OCI-LY7 (cell line): Measurements from ENCODE around the gene MYLK4. TPM values are rescaled to one million over a fixed set of nuclear protein-coding genes. Genes with fewer than 3 reads are reported as not detected.

ENCODE experiments used
- BruUV-seq: library from RNA; stranded (reverse); fragments of 400-500 nt; replicated peaks from 2 replicates; lab custom pipeline; 2021; lab: Mats Ljungman, UMichigan
- CTCF ChIA-PET: fragments of 300-600 bp; sonication (Branson Sonifier 250); formaldehyde crosslinking; loops from one replicate; lab custom pipeline; 2022; ENCODE audit warnings: antibody characterized with exemption; ENCODE audit not compliant: unreplicated experiment; lab: Charles Lee
- POLR2A ChIA-PET: fragments of 300-600 bp; sonication (Branson Sonifier 250); formaldehyde crosslinking; loops from one replicate; lab custom pipeline; 2022; ENCODE audit warnings: antibody characterized with exemption; lab: Charles Lee
- DNase-seq: peaks from one replicate; pipeline ENCODE4 v3.0.0-alpha.2; 2015; ENCODE audit warnings: low spot score
- H2AFZ ChIP-seq: fragments of 200-600 bp; sonication (generic), shearing (Covaris generic); 2 replicates; pipeline ENCODE4 v1.6.1; 2014; ENCODE audit warnings: mild to moderate bottlenecking, antibody characterized with exemption, low read length, moderate library complexity
- H3K27ac ChIP-seq: fragments of 200-600 bp; sonication (generic); 2 replicates; pipeline ENCODE4 v1.5.1; 2014; ENCODE audit warnings: mixed run types, low read depth, mild to moderate bottlenecking, moderate library complexity, low read length, inconsistent platforms; ENCODE audit not compliant: poor library complexity, severe bottlenecking
- H3K36me3 ChIP-seq: fragments of 200-600 bp; sonication (generic); 2 replicates; pipeline ENCODE4 v1.6.1; 2014; ENCODE audit warnings: mild to moderate bottlenecking, antibody characterized with exemption, low read length, moderate library complexity, mixed read lengths; ENCODE audit not compliant: insufficient read depth
- H3K4me1 ChIP-seq: fragments of 200-600 bp; sonication (generic); 2 replicates; pipeline ENCODE4 v1.5.1; 2014; ENCODE audit warnings: mild to moderate bottlenecking, low read length; ENCODE audit not compliant: insufficient read depth, poor library complexity, severe bottlenecking
- H3K4me2 ChIP-seq: fragments of 200-600 bp; sonication (generic); 2 replicates; pipeline ENCODE4 v1.6.1; 2014; ENCODE audit warnings: mild to moderate bottlenecking, low read length
- H3K4me3 ChIP-seq: fragments of 200-600 bp; sonication (generic); 2 replicates; pipeline ENCODE4 v1.5.1; 2014; ENCODE audit warnings: mild to moderate bottlenecking, low read depth, low read length; ENCODE audit not compliant: poor library complexity, severe bottlenecking
- H3K79me2 ChIP-seq: fragments of 200-600 bp; sonication (generic); 2 replicates; pipeline ENCODE4 v1.6.1; 2016; ENCODE audit warnings: low read depth, mild to moderate bottlenecking, low read length, moderate library complexity, mixed read lengths; ENCODE audit not compliant: insufficient read depth
- H3K9me2 ChIP-seq: fragments of 200-600 bp; sonication (generic); 2 replicates; pipeline ENCODE4 v1.6.1; 2016; ENCODE audit warnings: mild to moderate bottlenecking, low read length, mixed read lengths; ENCODE audit not compliant: insufficient read depth
- H3K9me3 ChIP-seq: fragments of 200-600 bp; sonication (generic); 2 replicates; pipeline ENCODE4 v1.6.1; 2014; ENCODE audit warnings: mild to moderate bottlenecking, mixed run types, low read length, mixed read lengths
- H4K20me1 ChIP-seq: fragments of 200-600 bp; sonication (generic); 2 replicates; pipeline ENCODE4 v1.6.1; 2014; ENCODE audit warnings: mild to moderate bottlenecking, antibody characterized with exemption, low read length, moderate library complexity, mixed read lengths; ENCODE audit not compliant: insufficient read depth
- CTCF ChIP-seq: fragments of 200-600 bp; sonication (generic); conservative IDR thresholded peaks from 2 replicates; pipeline ENCODE4 v1.5.1; 2014; ENCODE audit warnings: mild to moderate bottlenecking, antibody characterized with exemption, low read length, moderate library complexity, mixed read lengths
- EZH2phosphoT487 ChIP-seq: fragments of 200-600 bp; sonication (generic); IDR thresholded peaks from 2 replicates; pipeline ENCODE4 v1.6.1; 2018; ENCODE audit warnings: low read depth, borderline replicate concordance, mild to moderate bottlenecking, mixed run types, antibody characterized with exemption, low read length, moderate library complexity, mixed read lengths
- intact Hi-C: fragments of 100-400 bp; cut with micrococcal nuclease; formaldehyde crosslinking; loops from one replicate; pipeline ENCODE4 v1.10.0; 2022; ENCODE audit not compliant: unreplicated experiment
- total RNA-seq, 2 experiments: library from RNA; depleted of rRNA in 1 of 2; stranded (reverse); fragments of >200 nt in 1 of 2; shearing (Covaris generic) in 1 of 2; gene quantifications; 2 replicates each; pipeline ENCODE4 v1.2.3, GENCODE V29; 2014 to 2022

The MYLK4 gene
- total RNA-seq, 2 experiments from 2014 or later = 0.16 to 0.36 TPM

GRCh38 chr6:2706558-2706957, 44.2 kb downstream of the MYLK4 start:
- Histone ChIP-seq H3K4me1 (no peaks in the 10 kb centered on the region), H3K9me2 (no peaks in the 10 kb centered on the region), H2AFZ (no peak overlapping the region), H3K36me3 (no peaks in the 10 kb centered on the region), H3K4me3 (no peak overlapping the region), H3K9me3 (peaks cover 10% of the 10 kb centered on the region; the same call in 1 of the 2 replicates), H3K79me2 (no peaks in the 10 kb centered on the region), H3K27ac (no peak overlapping the region), H4K20me1 (no peaks in the 10 kb centered on the region), H3K4me2 (no peak overlapping the region)
- BruUV-seq = no TSS peak
- CTCF ChIA-PET = no interaction called here
- POLR2A ChIA-PET = no interaction called here
- no peak for TF ChIP-seq CTCF
- TF ChIP-seq EZH2phosphoT487 = no peak
- DNase-seq = no peak
- intact Hi-C loops = no loop called here

- DNase-seq = no peak
- Histone ChIP-seq H3K79me2 (no peaks in the 10 kb centered on the region), H3K9me2 (no peaks in the 10 kb centered on the region), H3K36me3 (no peaks in the 10 kb centered on the region), H3K4me2 (no peak overlapping the region), H3K4me3 (no peak overlapping the region), H4K20me1 (no peaks in the 10 kb centered on the region), H3K9me3 (peaks cover 3% of the 10 kb centered on the region; the same call in 1 of the 2 replicates), H2AFZ (no peak overlapping the region), H3K4me1 (no peaks in the 10 kb centered on the region), H3K27ac (no peak overlapping the region)
- intact Hi-C loops = no loop called here
- ChIA-PET CTCF (no interaction called here), POLR2A (interaction anchor here (0.7 to 0.9 kb wide), 2 partner anchors 12 to 690 kb away, joined by 3 read pairs; no protein-coding TSS in a partner anchor)
- TF ChIP-seq CTCF (no peak), EZH2phosphoT487 (no peak)
- no TSS peak for BruUV-seq
Measured at GRCh38 chr6:2705256-2705655, 45.5 kb downstream of the MYLK4 start.

- BruUV-seq = no TSS peak
- Histone ChIP-seq H3K9me3 (no peaks in the 10 kb centered on the region), H3K4me2 (no peak overlapping the region), H4K20me1 (no peaks in the 10 kb centered on the region), H2AFZ (no peak overlapping the region), H3K4me1 (no peaks in the 10 kb centered on the region), H3K79me2 (no peaks in the 10 kb centered on the region), H3K9me2 (no peaks in the 10 kb centered on the region), H3K27ac (no peak overlapping the region), H3K4me3 (no peak overlapping the region), H3K36me3 (no peaks in the 10 kb centered on the region)
- intact Hi-C loops = loop anchor here (1.0 kb wide), 1 partner anchor 41 kb away; no protein-coding TSS in a partner anchor
- ChIA-PET CTCF (no interaction called here), POLR2A (no interaction called here)
- DNase-seq = no peak
- TF ChIP-seq EZH2phosphoT487 = no peak
- TF ChIP-seq CTCF = peak; percentile 42; the same call in 1 of the 2 replicates
Measured at GRCh38 chr6:2697291-2697690, 53.4 kb downstream of the MYLK4 start.
